C4-2B (cell line): ENCODE measurements around the gene KLF18.

Source experiments
- CTCF ChIP-seq: fragments of 450-650 bp; conservative IDR thresholded peaks from 2 replicates; pipeline ENCODE4 v1.5.1; 2017; ENCODE audit warnings: mild to moderate bottlenecking
- ZFX ChIP-seq: fragments of 450-650 bp; IDR thresholded peaks from 2 replicates; pipeline ENCODE4 v1.6.1; 2017

GRCh38 chr1:44147582-44147981 lies 6.2 kb upstream of the KLF18 start:
- no peak for TF ChIP-seq CTCF
- no peak for TF ChIP-seq ZFX
